Glomerular visceral epithelial cell (primary cell): Measurements from ENCODE around the gene CKS2.
"Not testable (repeated sequence)": the region's sequence is repeated elsewhere in the genome, so short reads cannot be mapped to it uniquely, and the experiment has no call there.

Experiments
- DNase-seq: peaks from one replicate; pipeline ENCODE4 v3.0.0-alpha.2; 2016; ENCODE audit errors: extremely low spot score

The CKS2 gene

DNA sequence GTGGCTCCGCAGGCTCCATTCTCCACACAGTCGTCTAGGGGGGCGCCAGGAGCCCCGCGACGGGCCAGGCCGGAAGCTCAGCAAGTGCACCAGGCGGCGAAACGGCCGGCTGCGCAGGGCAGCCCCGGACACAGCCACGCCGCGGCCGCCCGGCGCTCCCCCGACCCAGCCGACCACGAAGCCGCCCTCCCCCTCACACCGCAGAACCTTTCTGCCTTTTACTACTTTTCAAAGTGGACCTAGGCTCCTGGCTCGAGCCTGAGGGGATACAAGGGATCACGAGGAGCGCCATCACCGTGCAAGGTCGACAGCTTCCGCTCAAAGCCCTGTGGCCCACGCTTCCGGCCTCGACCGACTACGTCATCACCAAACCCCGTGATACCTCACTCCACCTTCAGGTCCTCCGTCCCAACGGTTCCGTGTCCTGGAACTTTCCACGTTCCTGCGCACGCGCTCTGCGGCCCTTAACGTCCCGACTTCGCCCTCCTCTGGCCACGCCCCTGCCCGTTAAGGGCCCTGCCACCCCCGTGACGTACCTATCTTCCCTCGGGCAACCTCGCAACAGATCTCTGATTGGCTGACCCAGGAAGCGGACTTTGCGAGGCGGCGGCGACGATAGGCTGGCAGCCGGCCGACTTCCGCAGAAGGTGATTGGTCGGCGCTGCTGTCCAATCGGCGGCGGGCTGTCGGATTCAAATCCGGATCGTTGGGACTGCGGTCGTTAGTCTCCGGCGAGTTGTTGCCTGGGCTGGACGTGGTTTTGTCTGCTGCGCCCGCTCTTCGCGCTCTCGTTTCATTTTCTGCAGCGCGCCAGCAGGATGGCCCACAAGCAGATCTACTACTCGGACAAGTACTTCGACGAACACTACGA lies at the start of gene CKS2:
CKS2 (plus strand) TSS at position 721 of the 871 bp plus-strand sequence; CDS start at position 819, 98 bp downstream.
- DNase-seq, result peak; percentile 100

DNA sequence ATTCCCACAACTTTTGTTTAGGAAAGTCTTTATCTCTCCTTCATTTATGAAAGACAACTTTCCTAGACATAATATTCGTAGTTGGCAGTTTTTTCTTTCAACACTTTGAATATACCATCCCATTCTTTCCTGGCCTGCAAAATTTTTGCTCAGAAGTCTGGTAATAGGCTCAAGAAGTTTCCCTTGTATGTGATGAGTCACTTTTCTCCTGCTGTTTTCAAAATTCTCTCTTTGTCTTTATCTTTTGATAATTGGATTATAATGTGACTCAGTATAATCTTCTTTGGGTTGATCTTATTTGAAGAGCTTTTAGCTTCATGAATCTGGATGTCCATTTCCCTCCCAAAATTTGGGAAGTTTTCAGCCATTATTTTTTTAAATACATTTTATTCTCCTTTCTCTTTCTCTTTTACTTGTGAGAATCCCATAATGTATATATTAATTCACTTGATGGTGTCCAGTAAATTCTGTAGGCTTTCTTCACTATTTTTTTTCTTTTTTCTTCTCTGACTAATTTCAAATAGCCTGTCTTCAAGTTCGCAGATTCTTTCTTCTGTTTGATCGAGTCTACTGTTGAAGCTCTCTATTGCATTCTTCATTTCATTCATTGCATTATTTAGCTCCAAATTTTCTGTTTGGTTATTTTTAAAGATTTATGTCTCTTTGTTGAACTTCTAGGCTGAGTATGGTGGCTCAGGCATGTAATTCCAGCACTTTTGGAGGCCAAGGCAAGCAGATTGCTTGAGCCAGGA lies 37.3 kb upstream of the CKS2 start:
- no peak for DNase-seq

DNA sequence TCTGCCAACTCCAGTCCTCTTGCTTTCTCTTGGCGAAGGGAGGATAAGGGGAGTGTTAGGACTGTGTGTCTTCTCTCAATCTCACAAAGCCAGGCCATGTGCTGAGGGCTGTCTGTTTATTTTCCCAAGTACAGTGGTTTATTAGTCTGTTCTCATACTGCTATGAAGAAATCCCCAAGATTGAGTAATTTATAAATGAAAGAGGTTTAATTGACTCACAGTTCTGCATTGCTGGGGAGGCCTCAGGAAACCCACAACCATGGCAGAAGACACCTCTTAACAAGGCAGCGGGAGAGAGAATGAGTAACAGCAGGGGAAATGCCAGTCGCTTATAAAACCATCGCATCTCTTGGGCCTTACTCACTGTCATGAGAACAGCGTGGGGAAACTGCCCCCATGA lies 36.2 kb upstream of the CKS2 start:
- DNase-seq, result peak; percentile 89

DNA sequence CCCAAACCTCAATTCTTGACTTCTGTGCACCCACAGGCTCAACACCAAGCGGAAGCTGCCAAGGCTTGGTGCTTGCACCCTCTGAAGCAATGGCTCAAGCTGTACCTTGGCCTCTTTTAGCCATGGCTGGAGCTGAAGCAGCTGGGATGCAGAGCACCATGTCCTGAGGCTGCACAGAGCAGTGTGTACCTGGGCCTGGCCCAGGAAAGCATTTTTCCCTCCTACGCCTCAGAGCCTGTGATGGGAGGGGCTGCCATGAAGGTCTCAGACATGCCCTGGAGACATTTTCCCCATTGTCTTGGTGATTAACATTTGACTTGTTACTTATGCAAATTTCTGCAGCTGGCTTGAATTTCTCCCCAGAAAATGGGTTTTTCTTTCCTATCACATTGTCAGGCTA lies 35.0 kb upstream of the CKS2 start:
- DNase-seq, result not testable (repeated sequence)

DNA sequence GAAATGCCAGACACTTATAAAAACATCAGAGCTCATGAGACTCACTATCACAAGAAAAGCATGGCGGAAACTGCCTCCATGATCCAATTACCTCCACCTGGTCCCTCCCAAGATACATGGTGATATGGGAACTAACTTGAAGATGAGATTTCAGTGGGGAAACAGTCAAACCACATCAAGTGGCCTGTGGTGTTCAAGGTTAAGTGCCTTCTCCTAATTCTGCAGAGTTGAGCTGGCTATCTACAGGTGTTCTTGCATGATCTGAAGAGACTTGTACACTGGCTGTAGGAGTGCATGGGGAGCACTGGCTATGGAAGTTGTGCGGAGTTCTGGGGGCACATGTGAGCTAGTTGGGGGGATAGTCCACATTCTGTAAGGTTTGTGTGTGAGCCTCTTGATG lies 34.0 kb upstream of the CKS2 start:
- DNase-seq, result no peak

DNA sequence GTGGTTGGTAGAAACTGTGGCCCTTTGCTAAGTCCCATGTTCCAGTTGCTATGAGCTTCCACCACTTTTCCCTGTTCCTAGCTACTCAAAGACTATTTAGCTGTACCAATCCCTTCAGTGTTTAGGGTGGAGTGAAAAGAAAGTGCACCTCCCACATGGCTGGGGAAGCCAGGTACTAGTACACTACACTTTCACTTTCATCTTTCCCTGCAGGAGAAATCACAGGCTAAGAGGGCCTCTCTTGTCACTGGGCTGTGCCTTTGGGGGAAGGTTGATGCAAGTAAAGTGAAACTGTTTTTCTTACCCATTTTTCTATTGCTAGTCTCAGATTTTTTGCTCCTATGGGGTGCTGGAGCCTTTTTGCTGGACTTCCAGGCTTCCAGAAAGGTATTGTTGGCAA lies 33.5 kb upstream of the CKS2 start:
- peak; percentile 51 for DNase-seq

DNA sequence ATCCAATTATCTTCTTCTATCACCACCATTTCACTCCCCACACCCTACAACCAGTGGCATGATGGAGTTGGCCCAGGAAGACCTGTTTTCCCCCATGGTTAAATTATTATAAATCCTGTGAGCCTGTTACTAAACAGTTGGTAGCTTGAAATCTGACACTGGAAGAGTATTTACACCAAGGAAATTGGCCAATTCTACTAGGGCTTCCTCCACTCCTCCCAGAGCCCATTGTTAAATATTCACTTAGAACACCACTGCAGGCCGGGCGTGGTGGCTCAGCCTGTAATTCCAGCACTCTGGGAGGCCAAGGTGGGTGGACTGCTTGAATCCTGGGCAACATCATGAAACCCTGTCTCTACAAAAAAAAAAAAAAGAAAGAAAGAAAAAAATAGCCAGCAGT lies 32.4 kb upstream of the CKS2 start:
- DNase-seq, result peak; percentile 17

DNA sequence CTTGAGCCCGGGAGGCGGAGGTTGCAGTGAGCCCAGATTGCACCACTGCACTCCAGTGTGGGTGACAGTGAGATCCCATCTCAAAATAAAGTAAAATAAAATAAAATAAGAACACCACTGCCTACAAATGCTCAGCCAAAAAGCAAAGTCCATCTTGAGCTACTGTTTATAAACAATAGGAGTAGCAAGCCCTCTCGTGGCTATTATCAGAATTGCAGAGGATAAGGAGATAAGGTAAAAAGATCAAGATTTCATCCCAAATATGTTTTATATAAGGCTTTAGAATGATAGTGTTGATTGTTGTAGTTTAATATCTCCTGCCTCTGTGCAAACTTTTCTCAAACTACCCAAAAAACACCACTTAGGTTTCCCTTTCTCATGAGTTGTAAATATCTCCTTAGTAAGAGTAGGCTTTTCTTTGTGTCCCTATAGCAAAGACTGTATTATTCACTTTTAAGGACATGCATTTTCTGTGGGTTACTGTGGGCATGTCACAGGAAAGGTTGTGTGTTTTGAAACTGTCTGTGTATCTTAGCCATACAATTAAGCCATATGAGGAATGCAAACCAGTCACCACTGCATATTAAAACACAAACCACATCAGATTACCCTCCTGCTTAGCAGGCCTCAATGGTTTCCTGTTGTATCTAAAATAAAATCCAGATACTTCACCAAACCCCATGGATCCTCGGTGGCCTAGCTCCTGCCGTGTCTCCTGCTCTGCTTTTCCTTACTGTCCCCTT lies 31.8 kb upstream of the CKS2 start:
- peak; percentile 59 for DNase-seq

DNA sequence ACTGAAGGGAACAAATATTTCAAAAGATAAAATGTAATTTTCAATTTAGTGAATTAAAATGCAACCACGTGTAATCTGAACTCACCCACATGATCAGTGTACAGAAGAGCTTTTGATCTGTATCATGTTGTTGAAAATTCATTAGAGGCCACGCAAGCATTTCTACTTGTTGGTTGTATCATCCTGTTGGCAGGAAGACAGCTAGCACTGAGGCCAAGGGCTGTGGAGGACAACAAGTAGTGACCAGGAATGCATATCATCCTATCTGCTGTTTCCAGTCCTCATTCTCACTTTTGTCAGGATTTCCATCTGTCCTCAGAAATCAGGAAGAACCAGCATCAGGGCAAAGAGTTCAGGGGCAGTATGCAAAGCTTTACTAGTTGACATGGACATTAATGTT lies 29.9 kb upstream of the CKS2 start:
- no peak for DNase-seq

DNA sequence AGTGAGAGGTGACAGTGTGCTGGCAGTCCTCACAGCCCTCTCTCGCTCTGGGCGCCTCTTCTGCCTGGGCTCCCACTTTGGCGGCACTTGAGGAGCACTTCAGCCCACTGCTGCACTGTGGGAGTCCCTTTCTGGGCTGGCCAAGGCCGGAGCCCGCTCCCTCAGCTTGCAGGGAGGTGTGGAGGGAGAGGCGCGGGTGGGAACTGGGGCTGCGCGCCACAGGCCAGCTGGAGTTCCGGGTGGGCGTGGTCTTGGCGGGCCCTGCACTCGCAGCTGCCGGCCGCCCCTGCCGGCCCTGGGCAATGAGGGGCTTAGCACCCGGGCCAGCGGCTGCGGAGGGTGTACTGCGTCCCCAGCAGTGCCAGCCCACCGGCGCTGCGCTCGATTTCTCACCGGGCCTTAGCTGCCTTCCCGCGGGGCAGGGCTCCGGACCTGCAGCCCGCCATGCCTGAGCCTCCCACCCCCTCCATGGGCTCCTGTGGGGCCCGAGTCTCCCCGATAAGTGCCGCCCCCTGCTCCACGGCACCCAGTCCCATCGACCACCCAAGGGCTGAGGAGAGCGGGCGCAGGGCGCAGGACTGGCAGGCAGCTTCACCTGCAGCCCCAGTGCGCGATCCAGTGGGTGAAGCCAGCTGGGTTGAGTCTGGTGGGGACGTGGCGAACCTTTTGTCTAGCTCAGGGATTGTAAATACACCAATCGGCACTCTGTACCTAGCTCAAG lies 28.6 kb upstream of the CKS2 start:
- not testable (repeated sequence) for DNase-seq

DNA sequence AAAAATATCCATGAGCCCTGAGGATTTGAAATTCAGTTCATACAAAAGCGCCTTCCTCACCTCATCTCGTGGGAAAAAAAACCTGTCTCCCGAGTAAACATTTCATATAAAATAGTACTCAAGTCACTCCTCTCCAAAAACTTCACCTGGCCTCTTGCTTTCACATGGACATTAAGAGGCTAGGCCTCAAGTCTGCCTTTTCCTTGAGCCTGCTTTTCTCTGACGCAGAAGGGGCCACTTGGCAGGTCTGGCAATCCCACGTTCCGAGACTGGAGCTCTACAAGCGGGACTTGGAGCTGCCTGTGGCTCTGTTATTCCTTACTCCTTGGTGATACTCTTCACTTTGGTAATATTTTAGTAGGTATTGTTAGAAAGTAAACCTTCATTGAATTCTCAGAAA lies 26.9 kb upstream of the CKS2 start:
- DNase-seq, result no peak

DNA sequence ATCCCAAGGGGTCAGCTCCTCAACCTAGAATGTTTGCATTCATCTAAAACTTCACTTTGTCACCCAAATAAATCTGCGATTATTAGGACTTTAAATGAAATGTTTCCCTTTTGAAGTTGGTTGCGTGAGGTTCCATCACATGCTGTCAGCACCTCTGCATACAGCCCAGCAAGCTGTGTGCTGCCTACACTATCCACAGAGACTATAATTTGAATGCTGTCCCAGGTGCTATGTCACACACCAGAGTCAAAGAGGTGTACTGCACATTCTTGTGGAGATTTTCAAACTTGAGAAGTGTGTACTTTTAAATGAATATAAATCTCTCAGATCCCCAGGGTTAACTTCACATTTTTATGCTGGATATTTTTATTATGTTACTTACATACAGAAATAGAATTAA lies 19.3 kb upstream of the CKS2 start:
- no peak for DNase-seq

DNA sequence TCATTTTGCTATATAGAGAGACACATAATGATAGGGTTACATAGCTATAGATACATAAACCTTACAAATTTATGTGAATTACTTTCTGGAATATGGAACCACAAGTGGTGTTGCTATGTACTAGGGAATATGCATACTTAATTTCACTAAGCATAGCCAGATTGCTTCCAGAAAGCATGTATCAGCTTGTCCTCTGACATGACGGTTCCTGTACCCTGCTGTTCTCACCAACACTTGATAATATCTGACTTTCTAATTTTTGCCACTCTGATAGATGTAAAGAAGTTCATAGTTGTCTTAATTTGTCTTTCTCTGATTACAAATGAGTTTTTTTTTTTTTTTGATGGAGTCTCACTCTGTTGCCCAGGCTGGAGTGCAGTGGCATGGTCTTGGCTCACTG lies 18.0 kb upstream of the CKS2 start:
- DNase-seq, result no peak

DNA sequence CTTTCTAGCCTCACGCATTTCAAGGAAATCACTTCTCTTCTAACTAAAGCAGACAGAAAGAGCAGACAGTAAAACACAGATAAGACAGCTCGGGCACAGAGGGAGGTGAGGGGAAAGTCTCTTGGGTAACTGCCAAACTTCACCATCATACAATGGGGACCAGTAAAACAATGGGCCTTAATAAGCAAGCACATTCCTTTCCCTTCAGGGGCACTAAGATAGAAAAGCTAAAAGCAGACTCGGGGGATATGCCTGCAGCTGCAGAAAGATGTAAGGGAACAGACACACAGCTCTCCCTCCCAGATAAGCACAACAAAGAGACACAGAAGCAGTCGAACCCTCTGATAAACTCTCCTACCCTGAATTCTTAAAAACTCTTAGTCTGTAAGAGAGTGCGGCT lies 15.6 kb upstream of the CKS2 start:
- DNase-seq, result no peak

DNA sequence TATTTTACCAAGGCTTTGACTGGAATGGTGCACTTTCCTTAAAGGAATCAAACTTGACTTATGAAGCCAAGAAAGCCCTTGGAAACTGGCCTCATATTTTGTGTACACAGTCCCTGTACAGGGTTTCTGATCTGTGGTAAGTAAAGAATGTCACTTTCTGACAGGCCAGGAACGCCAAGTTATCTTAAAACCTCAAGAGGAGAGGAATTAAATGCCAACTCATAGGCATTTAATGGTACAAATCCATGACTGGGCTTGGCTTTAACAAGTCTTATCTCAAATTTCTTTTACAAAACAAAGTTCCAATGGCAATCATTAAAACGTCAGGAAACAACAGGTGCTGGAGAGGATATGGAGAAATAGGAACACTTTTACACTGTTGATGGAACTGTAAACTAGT lies 9.0 kb upstream of the CKS2 start:
- DNase-seq, result not testable (repeated sequence)

DNA sequence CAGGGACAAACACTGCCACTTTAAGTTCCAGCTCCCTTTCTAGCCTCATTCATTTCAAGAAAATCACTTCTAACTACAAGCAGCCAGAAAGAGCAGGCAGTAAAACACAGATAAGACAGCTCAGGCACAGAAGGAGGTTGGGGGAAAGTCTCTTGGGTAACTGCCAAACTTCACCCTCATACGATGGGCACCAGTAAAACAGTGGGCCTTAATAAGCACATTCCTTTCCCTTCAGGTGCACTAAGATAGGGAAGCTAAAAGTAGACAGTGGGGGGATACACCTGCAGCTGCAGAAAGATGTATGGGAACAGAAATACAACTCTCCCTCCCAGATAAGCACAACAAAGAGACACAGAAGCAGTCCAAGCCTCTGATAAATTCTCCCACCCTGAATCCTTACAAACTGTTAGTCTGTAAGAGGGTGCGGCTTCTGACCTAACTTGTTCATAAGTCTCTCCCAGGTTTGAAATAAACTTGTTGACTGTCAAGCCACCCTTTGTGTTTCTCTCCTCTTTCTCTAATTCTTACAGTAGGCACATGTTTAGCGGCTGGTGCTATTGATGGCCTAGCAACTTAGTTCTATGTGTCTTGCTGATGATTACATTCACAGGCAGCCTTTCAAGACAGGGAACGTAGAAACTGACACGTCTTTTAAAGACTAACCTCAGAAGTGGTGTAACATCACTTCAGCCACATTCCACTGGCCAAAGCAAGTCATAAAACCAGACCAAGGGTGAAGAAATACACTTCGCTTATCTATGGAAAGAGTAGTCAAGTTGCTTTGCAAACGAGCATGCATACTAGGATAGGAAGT lies 6.8 kb upstream of the CKS2 start:
- DNase-seq, result no peak

DNA sequence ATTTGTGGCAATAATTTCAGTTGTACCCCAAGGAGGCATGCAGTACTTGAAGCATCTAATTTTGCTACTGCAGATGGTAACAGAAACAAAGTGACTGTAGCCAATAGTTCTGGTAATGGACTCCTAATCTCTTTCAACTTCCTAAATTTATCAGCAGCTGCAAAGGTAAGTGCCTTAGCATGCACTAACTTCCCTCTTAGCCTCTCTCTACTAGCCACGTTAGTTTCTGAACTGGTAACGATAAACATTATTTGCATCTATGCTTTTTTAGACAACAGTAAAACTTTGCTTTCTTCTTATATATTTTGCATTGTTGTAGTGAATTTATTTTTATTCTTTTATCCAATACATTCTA lies 6.2 kb upstream of the CKS2 start:
- no peak for DNase-seq

DNA sequence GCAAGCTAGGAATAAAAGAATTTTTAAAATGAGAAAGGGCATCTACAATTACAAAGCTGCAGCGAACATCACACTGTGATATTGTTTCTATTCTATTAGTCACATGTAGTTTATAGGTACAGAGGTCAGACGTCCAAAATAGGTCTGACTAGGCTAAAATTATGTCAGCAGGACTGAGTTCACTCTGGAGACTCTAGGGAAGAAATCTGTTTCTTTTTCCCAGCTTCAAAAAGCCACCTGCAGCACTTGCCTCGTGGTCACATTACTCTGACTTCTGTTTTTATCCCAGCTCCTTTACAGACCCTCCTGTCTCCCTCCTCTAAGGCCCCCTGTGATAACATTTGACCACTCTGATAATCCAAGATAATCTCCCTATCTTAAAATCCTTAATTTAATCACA lies 5.1 kb upstream of the CKS2 start:
- DNase-seq, result no peak

DNA sequence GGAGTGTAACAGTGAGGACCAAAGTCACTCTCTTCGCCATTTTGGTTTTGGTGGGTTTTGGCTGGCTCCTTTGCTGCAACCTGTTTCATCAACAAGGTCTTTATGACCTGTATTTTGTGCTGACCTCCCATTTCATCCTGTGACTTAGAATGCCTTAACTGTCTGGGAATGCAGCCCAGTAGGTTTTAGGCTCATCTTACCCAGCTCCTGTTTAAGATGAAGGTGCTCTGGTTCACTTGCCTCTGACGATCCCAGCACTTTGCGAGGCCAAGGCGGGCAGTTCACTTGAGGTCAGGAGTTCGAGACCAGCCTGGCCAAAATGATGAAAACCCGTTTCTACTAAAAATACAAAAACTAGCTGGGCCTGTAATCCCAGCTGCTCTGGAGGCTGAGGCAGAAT lies 1.8 kb upstream of the CKS2 start:
- no peak for DNase-seq

DNA sequence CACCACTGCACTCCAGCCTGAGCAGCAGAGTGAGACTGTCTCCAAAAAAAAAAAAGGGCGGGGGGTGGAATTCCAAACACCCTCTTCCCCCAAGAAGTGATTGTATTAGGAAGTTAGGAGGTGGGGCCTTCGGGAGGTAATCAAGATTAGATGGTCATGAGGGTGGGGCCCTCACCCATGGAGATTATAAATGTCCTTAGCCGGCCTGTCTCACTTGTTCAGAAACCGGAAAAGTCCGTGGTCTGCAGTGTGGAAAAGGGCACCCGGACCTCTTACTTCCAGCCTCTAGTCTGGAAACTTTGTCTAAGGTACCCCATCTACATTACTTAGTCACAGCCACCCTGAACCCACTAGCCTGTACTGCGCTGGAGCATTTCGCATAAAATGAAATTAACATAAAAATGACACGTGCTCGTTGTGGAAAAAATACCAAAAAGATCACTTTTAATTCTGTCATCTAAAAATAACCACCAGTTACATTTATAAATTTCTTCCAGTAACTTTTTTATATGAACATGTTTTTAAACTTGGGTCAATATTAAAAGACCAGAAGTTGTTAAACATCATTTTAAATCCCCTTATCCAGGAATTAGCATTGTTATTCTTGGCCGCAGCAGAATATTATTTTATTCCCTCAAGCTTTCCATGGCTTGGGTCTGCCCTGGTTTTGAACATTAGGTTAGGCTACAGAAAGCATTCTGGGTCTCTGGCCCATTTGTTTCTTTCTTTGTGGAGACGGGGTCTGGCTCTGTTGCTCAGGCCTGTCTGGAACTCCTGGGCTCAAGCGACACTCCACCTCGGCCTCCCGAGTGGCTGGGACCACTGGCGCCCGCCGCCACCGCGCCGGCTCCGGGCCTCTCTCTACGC lies 1.2 kb upstream of the CKS2 start:
- DNase-seq, result no peak
